Measurements from ENCODE around the gene CA10.

Gene CA10

GRCh38 chr17:51764387-51764971, 394.0 kb downstream of the CA10 start:
- peak; percentile 40 for DNase-seq (ENCODE audit: low spot score)

GRCh38 chr17:51763058-51763457, 395.5 kb downstream of the CA10 start:
- no peak for DNase-seq (ENCODE audit: low spot score)

GRCh38 chr17:51761105-51761504, 397.4 kb downstream of the CA10 start:
- no peak for DNase-seq (ENCODE audit: low spot score)

- DNase-seq (ENCODE audit: low spot score): no peak
Observed at GRCh38 chr17:51759260-51759659, 399.3 kb downstream of the CA10 start.

- no peak for DNase-seq (ENCODE audit: low spot score)
Observed at GRCh38 chr17:51751072-51751471, 407.4 kb downstream of the CA10 start.

- DNase-seq (ENCODE audit: low spot score): no peak
Observed at GRCh38 chr17:51748749-51749604, 409.5 kb downstream of the CA10 start.

- DNase-seq (ENCODE audit: low spot score): no peak
Observed at GRCh38 chr17:51746421-51746820, 412.1 kb downstream of the CA10 start.

- no peak for DNase-seq (ENCODE audit: low spot score)
Observed at GRCh38 chr17:51745993-51746392, 412.5 kb downstream of the CA10 start.

- no peak for DNase-seq (ENCODE audit: low spot score)
Observed at GRCh38 chr17:51743477-51743876, 415.0 kb downstream of the CA10 start.

GRCh38 chr17:51742571-51742970, 415.9 kb downstream of the CA10 start:
- no peak for DNase-seq (ENCODE audit: low spot score)

GRCh38 chr17:51741458-51741857, 417.1 kb downstream of the CA10 start:
- no peak for DNase-seq (ENCODE audit: low spot score)

- no peak for DNase-seq (ENCODE audit: low spot score)
Observed at GRCh38 chr17:51740531-51740930, 418.0 kb downstream of the CA10 start.

- no peak for DNase-seq (ENCODE audit: low spot score)
Observed at GRCh38 chr17:51739245-51739886, 419.1 kb downstream of the CA10 start.

- no peak for DNase-seq (ENCODE audit: low spot score)
Observed at GRCh38 chr17:51736356-51736755, 422.2 kb downstream of the CA10 start.

- no peak for DNase-seq (ENCODE audit: low spot score)
Observed at GRCh38 chr17:51734976-51735375, 423.5 kb downstream of the CA10 start.

- DNase-seq (ENCODE audit: low spot score): no peak
Observed at GRCh38 chr17:51734462-51734861, 424.1 kb downstream of the CA10 start.

- DNase-seq (ENCODE audit: low spot score): no peak
Observed at GRCh38 chr17:51733166-51733565, 425.3 kb downstream of the CA10 start.

- no peak for DNase-seq (ENCODE audit: low spot score)
Observed at GRCh38 chr17:51731941-51732722, 426.4 kb downstream of the CA10 start.

- DNase-seq (ENCODE audit: low spot score): no peak
Observed at GRCh38 chr17:51730303-51731050, 428.0 kb downstream of the CA10 start.

GRCh38 chr17:51725185-51725584, 433.3 kb downstream of the CA10 start:
- no peak for DNase-seq (ENCODE audit: low spot score)

- no peak for DNase-seq (ENCODE audit: low spot score)
Observed at GRCh38 chr17:51724043-51724580, 434.4 kb downstream of the CA10 start.

All from HuH-7.5 (cell line).